Measurements from ENCODE around the gene COL6A2.
"Not testable (repeated sequence)": the region's sequence is repeated elsewhere in the genome, so short reads cannot be mapped to it uniquely, and the experiment has no call there.

COL6A2 gene

GRCh38 chr21:46124926-46125845, 27.3 kb downstream of the COL6A2 start:
- DNase-seq (ENCODE audit: low read depth in 2 of 2), result no peak

- no peak for DNase-seq (ENCODE audit: low read depth in 2 of 2)
Observed at GRCh38 chr21:46125846-46126301, 28.0 kb downstream of the COL6A2 start.

GRCh38 chr21:46126309-46127238, 28.7 kb downstream of the COL6A2 start:
- no peak for DNase-seq (ENCODE audit: low read depth in 2 of 2)

- no peak for DNase-seq (ENCODE audit: low read depth in 2 of 2)
Observed at GRCh38 chr21:46127239-46128105, 29.6 kb downstream of the COL6A2 start.

GRCh38 chr21:46128106-46128932, 30.4 kb downstream of the COL6A2 start:
- DNase-seq (ENCODE audit: low read depth in 2 of 2), result no peak

- no peak for DNase-seq (ENCODE audit: low read depth in 2 of 2)
Observed at GRCh38 chr21:46128933-46129571, 31.1 kb downstream of the COL6A2 start.

- DNase-seq (ENCODE audit: low read depth in 2 of 2), result no peak
Observed at GRCh38 chr21:46129846-46130651, 32.1 kb downstream of the COL6A2 start.

GRCh38 chr21:46130831-46131587, 33.1 kb downstream of the COL6A2 start:
- DNase-seq (ENCODE audit: low read depth in 2 of 2), result no peak

GRCh38 chr21:46131588-46131837, 33.6 kb downstream of the COL6A2 start:
- DNase-seq (ENCODE audit: low read depth in 2 of 2), result no peak

GRCh38 chr21:46131838-46132651, 34.1 kb downstream of the COL6A2 start:
- no peak for DNase-seq (ENCODE audit: low read depth in 2 of 2)

- no peak for DNase-seq (ENCODE audit: low read depth in 2 of 2)
Observed at GRCh38 chr21:46135782-46136395, 38.0 kb downstream of the COL6A2 start.

- no peak for DNase-seq (ENCODE audit: low read depth in 2 of 2)
Observed at GRCh38 chr21:46136739-46137349, 38.9 kb downstream of the COL6A2 start.

- no peak for DNase-seq (ENCODE audit: low read depth in 2 of 2)
Observed at GRCh38 chr21:46137908-46138307, 40.0 kb downstream of the COL6A2 start.

GRCh38 chr21:46138383-46138970, 40.6 kb downstream of the COL6A2 start:
- no peak for DNase-seq (ENCODE audit: low read depth in 2 of 2)

- DNase-seq (ENCODE audit: low read depth in 2 of 2), result no peak
Observed at GRCh38 chr21:46139686-46140085, 41.8 kb downstream of the COL6A2 start.

GRCh38 chr21:46140352-46141003, 42.6 kb downstream of the COL6A2 start:
- DNase-seq (ENCODE audit: low read depth in 2 of 2), result not testable (repeated sequence)

Measured in fibroblast of skin of left biceps (primary cell).